Measurements from ENCODE around the gene DPP6. TPM values are rescaled to one million over a fixed set of nuclear protein-coding genes. Genes with fewer than 3 reads are reported as not detected.

DPP6 gene
- total and polyA plus RNA-seq, 9 donors: 0.22 to 3.9 (median 1.3) TPM; not detected in 1

DNA sequence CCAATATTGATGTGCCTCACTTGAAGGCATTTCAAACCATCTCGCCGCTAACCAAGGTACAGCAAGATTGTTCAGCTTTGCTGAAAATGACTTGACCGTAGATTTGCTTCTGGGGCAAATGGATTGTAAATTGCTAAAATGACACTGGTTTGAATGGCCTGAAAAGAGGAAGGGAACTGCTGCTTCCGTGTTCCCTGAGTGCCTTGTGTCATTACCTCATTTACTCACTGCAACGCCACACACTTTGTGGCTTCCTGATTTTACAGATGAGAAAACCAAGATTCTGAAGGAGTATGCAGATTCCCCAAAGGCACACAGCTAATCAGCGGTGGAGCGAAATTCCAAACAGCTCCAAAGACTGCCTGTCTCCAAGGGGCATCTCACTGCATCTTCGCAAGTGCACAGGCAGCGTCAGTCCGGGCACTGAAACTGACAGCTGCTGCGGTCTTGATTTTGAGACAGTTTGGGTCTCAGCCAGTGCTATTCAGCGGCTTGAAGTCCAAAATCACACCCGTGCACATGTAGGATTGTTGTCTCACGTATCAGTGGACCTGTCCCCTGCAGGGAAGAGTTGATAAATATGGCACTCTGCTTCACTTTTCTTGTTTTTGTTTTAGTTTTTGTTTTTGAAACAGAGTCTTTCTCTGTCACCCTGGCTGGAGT lies 290.9 kb downstream of the DPP6 start:
- Histone ChIP-seq H3K27me3 (no peaks in the 10 kb centered on the region), H3K9me3 (no peaks in the 10 kb centered on the region), H3K4me1 (ENCODE audit: insufficient read depth) (no peaks in the 10 kb centered on the region), H3K36me3 (no peaks in the 10 kb centered on the region), H3K27ac (no peak overlapping the region), H3K4me3 (no peak overlapping the region)
- 76 to 83% (median 83%) methylated on average over 14 of the region's 14 CpGs for WGBS, 3 donors
- DNase-seq: no peak
- intact Hi-C loops (cut with DNase I): no loop called here
- TF ChIP-seq EP300 (IDR thresholded peaks at IDR 0.05) (no peak), POLR2A (IDR thresholded peaks at IDR 0.05) (no peak)
- TF ChIP-seq, protein P1, sequence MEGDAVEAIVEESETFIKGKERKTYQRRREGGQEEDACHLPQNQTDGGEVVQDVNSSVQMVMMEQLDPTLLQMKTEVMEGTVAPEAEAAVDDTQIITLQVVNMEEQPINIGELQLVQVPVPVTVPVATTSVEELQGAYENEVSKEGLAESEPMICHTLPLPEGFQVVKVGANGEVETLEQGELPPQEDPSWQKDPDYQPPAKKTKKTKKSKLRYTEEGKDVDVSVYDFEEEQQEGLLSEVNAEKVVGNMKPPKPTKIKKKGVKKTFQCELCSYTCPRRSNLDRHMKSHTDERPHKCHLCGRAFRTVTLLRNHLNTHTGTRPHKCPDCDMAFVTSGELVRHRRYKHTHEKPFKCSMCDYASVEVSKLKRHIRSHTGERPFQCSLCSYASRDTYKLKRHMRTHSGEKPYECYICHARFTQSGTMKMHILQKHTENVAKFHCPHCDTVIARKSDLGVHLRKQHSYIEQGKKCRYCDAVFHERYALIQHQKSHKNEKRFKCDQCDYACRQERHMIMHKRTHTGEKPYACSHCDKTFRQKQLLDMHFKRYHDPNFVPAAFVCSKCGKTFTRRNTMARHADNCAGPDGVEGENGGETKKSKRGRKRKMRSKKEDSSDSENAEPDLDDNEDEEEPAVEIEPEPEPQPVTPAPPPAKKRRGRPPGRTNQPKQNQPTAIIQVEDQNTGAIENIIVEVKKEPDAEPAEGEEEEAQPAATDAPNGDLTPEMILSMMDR (IDR thresholded peaks at IDR 0.05): no peak

GRCh38 chr7:154343778-154344412 lies 291.7 kb downstream of the DPP6 start:
- intact Hi-C loops (cut with DNase I): no loop called here
- DNase-seq: no peak
- H3K27me3 ChIP-seq: no peaks in the 10 kb centered on the region
- no peaks in the 10 kb centered on the region for H3K4me1 ChIP-seq (ENCODE audit: insufficient read depth)
- H3K36me3 ChIP-seq: no peaks in the 10 kb centered on the region
- H3K9me3 ChIP-seq: no peaks in the 10 kb centered on the region
- H3K27ac ChIP-seq: no peak overlapping the region
- H3K4me3 ChIP-seq: no peak overlapping the region
- no peak for TF ChIP-seq POLR2A (IDR thresholded peaks at IDR 0.05)
- TF ChIP-seq, protein P1 (IDR thresholded peaks at IDR 0.05): no peak
- TF ChIP-seq EP300 (IDR thresholded peaks at IDR 0.05): no peak
- WGBS, 3 donors: 85 to 92% (median 85%) methylated on average over 14 of the region's 14 CpGs

DNA sequence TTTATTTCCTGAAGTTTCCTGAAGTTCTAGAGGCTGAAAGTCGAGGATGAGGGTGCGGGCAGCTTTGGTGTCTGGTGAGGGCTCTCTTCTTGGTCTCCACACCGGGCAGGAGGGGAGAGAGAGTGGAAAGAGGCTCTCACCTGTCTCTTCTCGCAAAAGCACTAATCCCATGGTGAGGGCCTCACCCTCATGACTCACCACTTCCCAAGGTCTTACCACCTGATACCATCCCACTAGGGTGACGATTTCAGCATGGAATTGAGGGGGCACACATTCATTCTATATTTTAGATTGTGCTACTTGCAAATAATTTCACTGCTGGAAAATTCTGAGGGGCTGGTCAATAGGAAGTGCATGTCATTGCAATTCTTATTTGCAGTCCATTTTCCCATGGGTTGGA lies 292.9 kb downstream of the DPP6 start:
- WGBS, 3 donors: 75 to 85% (median 82%) methylated on average over 5 of the region's 5 CpGs
- no peaks in the 10 kb centered on the region for H3K36me3 ChIP-seq
- no peaks in the 10 kb centered on the region for H3K27me3 ChIP-seq
- H3K4me1 ChIP-seq (ENCODE audit: insufficient read depth): no peaks in the 10 kb centered on the region
- H3K27ac ChIP-seq: no peak overlapping the region
- no peak overlapping the region for H3K4me3 ChIP-seq
- intact Hi-C loops (cut with DNase I): no loop called here
- H3K9me3 ChIP-seq: no peaks in the 10 kb centered on the region
- TF ChIP-seq, protein P1 (IDR thresholded peaks at IDR 0.05): no peak
- TF ChIP-seq POLR2A (IDR thresholded peaks at IDR 0.05) (no peak), EP300 (IDR thresholded peaks at IDR 0.05) (no peak)
- no peak for DNase-seq

DNA sequence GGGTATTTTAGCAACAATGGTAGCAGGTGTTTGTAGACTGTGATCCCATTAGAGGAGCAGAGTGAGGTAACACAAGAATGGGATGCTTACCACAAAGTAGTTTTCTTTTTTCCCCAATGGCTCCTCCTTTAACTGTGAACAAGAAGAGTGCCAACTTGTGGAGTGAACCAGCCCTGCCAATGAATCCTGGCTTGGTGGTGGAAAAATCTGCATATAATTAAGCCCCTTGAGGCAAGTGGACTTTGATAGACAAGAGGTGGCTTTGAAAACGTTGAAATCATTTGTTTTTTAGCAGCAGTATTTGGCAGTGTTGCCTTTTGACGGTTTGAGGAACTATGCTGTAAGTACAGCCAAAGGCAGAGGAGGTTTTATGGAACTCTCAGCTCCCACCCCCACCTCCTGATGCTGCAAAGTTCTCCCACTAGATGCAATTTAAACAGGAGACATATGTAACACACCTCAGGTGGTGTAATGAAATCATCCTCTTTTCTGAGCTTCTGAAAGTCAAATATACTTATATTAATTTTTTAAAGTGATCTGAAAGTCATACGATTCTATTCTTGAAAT lies 295.6 kb downstream of the DPP6 start:
- WGBS, 3 donors: 37 to 44% (median 41%) methylated on average over 3 of the region's 3 CpGs
- no peak for DNase-seq
- TF ChIP-seq POLR2A (IDR thresholded peaks at IDR 0.05) (no peak), EP300 (IDR thresholded peaks at IDR 0.05) (no peak)
- TF ChIP-seq, protein P1 (IDR thresholded peaks at IDR 0.05): no peak
- no peaks in the 10 kb centered on the region for H3K4me1 ChIP-seq (ENCODE audit: insufficient read depth)
- H3K27ac ChIP-seq: no peak overlapping the region
- H3K27me3 ChIP-seq: no peaks in the 10 kb centered on the region
- no peaks in the 10 kb centered on the region for H3K36me3 ChIP-seq
- H3K4me3 ChIP-seq: no peak overlapping the region
- intact Hi-C loops (cut with DNase I): no loop called here
- no peaks in the 10 kb centered on the region for H3K9me3 ChIP-seq

All from ovary (tissue), 9 donors.